Spleen (tissue), 7 donors: ENCODE data around the gene VAV2.

Source experiments
- POLR2A ChIP-seq, 3 donors: fragments of 450-650 bp; IDR thresholded peaks; one replicate each; pipeline ENCODE4 v1.5.1; 2017; ENCODE audit warnings: antibody characterized with exemption in 3 of 3, mild to moderate bottlenecking in 1 of 3
- TF ChIP-seq, protein P1 (sequence below), 11 experiments: fragments of 200-600 bp in 7 of 11; fragments of 450-650 bp in 4 of 11; sonication (generic) in 4 of 11; IDR thresholded peaks in 8 of 11; conservative IDR thresholded peaks in 3 of 11; 1 replicate in 7 of 11; 2 replicates in 4 of 11; pipeline versions ENCODE4 v1.4.0 to v1.8.0; 2016 to 2021; ENCODE audit warnings: antibody characterized with exemption in 11 of 11, inconsistent platforms in 4 of 11, mild to moderate bottlenecking in 1 of 11
- donor health status: DM: no; HTN: no; CAD: no; lungs with moderate emphysema.
- donor health status: DM: no; HTN: no; CAD: no.
- donor health status: DM: no; HTN: no; CAD: no.

DNA sequence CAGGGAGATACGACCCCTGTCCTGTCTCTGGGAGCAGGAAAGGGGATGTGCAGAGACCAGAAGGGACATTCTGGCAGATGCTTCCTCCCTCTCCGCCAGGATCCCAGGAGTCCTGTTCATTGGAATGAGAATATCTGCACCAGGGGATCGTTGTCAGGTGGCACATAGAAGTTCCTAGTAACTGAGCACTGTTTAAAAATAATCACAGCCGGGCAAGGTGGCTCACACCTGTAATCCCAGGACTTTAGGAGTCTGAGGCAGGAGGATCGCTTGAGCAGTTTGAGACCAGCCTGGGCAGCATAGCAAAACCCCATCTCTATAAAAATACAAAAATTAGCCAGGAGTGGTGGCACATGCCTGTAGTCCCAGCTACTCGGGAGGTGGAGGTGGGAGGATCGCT, 266.2 kb downstream of the VAV2 start:
- TF ChIP-seq, protein P1, sequence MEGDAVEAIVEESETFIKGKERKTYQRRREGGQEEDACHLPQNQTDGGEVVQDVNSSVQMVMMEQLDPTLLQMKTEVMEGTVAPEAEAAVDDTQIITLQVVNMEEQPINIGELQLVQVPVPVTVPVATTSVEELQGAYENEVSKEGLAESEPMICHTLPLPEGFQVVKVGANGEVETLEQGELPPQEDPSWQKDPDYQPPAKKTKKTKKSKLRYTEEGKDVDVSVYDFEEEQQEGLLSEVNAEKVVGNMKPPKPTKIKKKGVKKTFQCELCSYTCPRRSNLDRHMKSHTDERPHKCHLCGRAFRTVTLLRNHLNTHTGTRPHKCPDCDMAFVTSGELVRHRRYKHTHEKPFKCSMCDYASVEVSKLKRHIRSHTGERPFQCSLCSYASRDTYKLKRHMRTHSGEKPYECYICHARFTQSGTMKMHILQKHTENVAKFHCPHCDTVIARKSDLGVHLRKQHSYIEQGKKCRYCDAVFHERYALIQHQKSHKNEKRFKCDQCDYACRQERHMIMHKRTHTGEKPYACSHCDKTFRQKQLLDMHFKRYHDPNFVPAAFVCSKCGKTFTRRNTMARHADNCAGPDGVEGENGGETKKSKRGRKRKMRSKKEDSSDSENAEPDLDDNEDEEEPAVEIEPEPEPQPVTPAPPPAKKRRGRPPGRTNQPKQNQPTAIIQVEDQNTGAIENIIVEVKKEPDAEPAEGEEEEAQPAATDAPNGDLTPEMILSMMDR (IDR thresholded peaks at IDR 0.05 in 8 of 11, conservative IDR thresholded peaks at IDR 0.05 in 3 of 11): no peak
- no peak for TF ChIP-seq POLR2A (IDR thresholded peaks at IDR 0.05)
